ENCODE results near the gene FHOD3. TPM values are rescaled to one million over a fixed set of nuclear protein-coding genes. Genes with fewer than 3 reads are reported as not detected.

FHOD3 gene
- total and polyA plus RNA-seq, 10 donors: 1.2 to 2.7 (median 1.9) TPM

- H3K4me3 ChIP-seq: no peak overlapping the region
- H3K27ac ChIP-seq: no peak overlapping the region
- H3K27me3 ChIP-seq (replicated peaks in 1 of 7): peaks cover 0 to 8% (median 0%) of the 10 kb centered on the region in 7 donors
- DNase-seq: no peak
- H3K4me1 ChIP-seq: peaks cover 0 to 6% (median 0%) of the 10 kb centered on the region in 6 donors
- TF ChIP-seq POLR2AphosphoS5 (IDR thresholded peaks at IDR 0.05) (no peak), POLR2A (IDR thresholded peaks at IDR 0.05) (no peak)
- TF ChIP-seq, protein P1, sequence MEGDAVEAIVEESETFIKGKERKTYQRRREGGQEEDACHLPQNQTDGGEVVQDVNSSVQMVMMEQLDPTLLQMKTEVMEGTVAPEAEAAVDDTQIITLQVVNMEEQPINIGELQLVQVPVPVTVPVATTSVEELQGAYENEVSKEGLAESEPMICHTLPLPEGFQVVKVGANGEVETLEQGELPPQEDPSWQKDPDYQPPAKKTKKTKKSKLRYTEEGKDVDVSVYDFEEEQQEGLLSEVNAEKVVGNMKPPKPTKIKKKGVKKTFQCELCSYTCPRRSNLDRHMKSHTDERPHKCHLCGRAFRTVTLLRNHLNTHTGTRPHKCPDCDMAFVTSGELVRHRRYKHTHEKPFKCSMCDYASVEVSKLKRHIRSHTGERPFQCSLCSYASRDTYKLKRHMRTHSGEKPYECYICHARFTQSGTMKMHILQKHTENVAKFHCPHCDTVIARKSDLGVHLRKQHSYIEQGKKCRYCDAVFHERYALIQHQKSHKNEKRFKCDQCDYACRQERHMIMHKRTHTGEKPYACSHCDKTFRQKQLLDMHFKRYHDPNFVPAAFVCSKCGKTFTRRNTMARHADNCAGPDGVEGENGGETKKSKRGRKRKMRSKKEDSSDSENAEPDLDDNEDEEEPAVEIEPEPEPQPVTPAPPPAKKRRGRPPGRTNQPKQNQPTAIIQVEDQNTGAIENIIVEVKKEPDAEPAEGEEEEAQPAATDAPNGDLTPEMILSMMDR (IDR thresholded peaks at IDR 0.05 in 8 of 11, conservative IDR thresholded peaks at IDR 0.05 in 3 of 11): no peak
- intact Hi-C loops (cut with DNase I; ENCODE audit: low total_unique reads): no loop called here
- 80 to 89% (median 85%) methylated on average over 3 of the region's 3 CpGs for WGBS, 5 donors
- peaks cover 0 to 17% (median 11%) of the 10 kb centered on the region in 8 donors for H3K9me3 ChIP-seq
- H3K36me3 ChIP-seq: no peaks in the 10 kb centered on the region
Observed at GRCh38 chr18:36675076-36675475, 377.6 kb downstream of the FHOD3 start.

DNA sequence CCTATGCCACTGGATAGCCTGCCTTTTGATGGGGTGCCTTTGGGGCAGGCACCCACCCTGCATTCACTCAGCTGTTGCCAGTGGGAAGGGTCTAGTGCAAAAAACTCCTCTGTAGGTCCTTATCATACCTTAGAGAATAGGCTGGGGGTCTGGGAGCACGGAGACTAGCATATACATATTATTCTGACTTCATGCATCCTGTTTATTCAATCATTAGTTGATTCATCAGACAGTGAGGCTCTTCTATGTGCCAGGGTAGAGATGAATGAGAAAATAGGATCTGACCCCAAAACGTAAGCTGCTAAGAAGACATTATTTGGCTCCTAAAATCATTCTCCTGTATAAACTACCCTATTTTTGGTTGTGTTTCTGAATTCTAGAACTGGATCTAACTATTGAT lies 378.0 kb downstream of the FHOD3 start:
- Histone ChIP-seq H3K36me3 (no peaks in the 10 kb centered on the region), H3K27ac (no peak overlapping the region), H3K9me3 (peaks cover 0 to 17% (median 11%) of the 10 kb centered on the region in 8 donors), H3K4me3 (no peak overlapping the region), H3K4me1 (peaks cover 0 to 6% (median 0%) of the 10 kb centered on the region in 6 donors), H3K27me3 (replicated peaks in 1 of 7) (peaks cover 0 to 8% (median 0%) of the 10 kb centered on the region in 7 donors)
- intact Hi-C loops (cut with DNase I; ENCODE audit: low total_unique reads): no loop called here
- no peak for DNase-seq
- TF ChIP-seq POLR2A (IDR thresholded peaks at IDR 0.05) (no peak), POLR2AphosphoS5 (IDR thresholded peaks at IDR 0.05) (no peak)
- TF ChIP-seq, protein P1 (IDR thresholded peaks at IDR 0.05 in 8 of 11, conservative IDR thresholded peaks at IDR 0.05 in 3 of 11): no peak
- WGBS, 5 donors: 71 to 86% (median 77%) methylated on average over 2 of the region's 2 CpGs

DNA sequence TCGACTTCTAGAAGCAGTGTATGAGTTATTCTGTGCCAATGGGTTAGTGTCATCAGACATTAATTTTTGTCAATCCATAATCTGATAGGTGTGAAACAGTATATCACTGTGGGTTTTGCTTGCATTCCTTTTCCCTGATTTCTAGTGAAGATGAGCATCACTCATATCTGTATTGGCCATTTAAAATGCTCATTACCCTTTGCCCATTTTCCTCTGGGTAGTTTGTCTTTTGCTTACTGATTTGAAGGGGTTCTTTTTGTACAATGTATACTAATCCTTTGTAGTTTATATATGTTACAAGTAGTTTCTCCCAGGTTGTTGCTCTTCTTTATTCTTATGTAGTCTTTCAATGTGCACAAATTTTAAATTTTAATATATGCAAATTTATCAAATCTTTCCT lies 379.1 kb downstream of the FHOD3 start:
- TF ChIP-seq POLR2AphosphoS5 (IDR thresholded peaks at IDR 0.05) (no peak), POLR2A (IDR thresholded peaks at IDR 0.05) (no peak)
- TF ChIP-seq, protein P1 (IDR thresholded peaks at IDR 0.05 in 8 of 11, conservative IDR thresholded peaks at IDR 0.05 in 3 of 11): no peak
- H3K36me3 ChIP-seq: no peaks in the 10 kb centered on the region
- H3K27ac ChIP-seq: no peak overlapping the region
- H3K4me1 ChIP-seq: peaks cover 0 to 6% (median 0%) of the 10 kb centered on the region in 6 donors
- no peak overlapping the region for H3K4me3 ChIP-seq
- H3K9me3 ChIP-seq: peaks cover 0 to 17% (median 11%) of the 10 kb centered on the region in 8 donors
- 0 to 32% (median 0%) methylated on average over 1 of the region's 1 CpG for WGBS, 5 donors
- DNase-seq: no peak
- intact Hi-C loops (cut with DNase I; ENCODE audit: low total_unique reads): no loop called here
- H3K27me3 ChIP-seq (replicated peaks in 1 of 7): peaks cover 0 to under 1% (median 0%) of the 10 kb centered on the region in 7 donors

- Histone ChIP-seq H3K4me1 (no peaks in the 10 kb centered on the region), H3K36me3 (no peaks in the 10 kb centered on the region), H3K27me3 (replicated peaks in 1 of 7) (peaks cover 0 to 14% (median 0%) of the 10 kb centered on the region in 7 donors), H3K9me3 (peaks cover 3 to 39% (median 29%) of the 10 kb centered on the region in 8 donors), H3K4me3 (no peak overlapping the region), H3K27ac (no peak overlapping the region)
- DNase-seq: no peak
- TF ChIP-seq, protein P1 (IDR thresholded peaks at IDR 0.05 in 8 of 11, conservative IDR thresholded peaks at IDR 0.05 in 3 of 11): no peak
- TF ChIP-seq POLR2AphosphoS5 (IDR thresholded peaks at IDR 0.05) (no peak), POLR2A (IDR thresholded peaks at IDR 0.05) (no peak)
- intact Hi-C loops (cut with DNase I; ENCODE audit: low total_unique reads): no loop called here
Observed at GRCh38 chr18:36680042-36680441, 382.5 kb downstream of the FHOD3 start.

Data from spleen (tissue), 11 donors.